Gastrocnemius medialis (tissue), 4 donors: ENCODE results near the gene CMTM7.

Experiments used
- POLR2A ChIP-seq, 2 donors: fragments of 450-650 bp; IDR thresholded peaks; one replicate each; pipeline ENCODE4 v1.6.1; 2017; ENCODE audit warnings: antibody characterized with exemption in 2 of 2, mild to moderate bottlenecking in 2 of 2, moderate library complexity in 2 of 2
- TF ChIP-seq, protein P1 (sequence below), 5 experiments: fragments of 450-650 bp in 3 of 5; fragments of 200-600 bp in 2 of 5; sonication (generic) in 2 of 5; IDR thresholded peaks in 4 of 5; conservative IDR thresholded peaks in 1 of 5; 1 replicate in 4 of 5; 2 replicates in 1 of 5; pipeline ENCODE4 v1.5.1; 2016 to 2019; ENCODE audit warnings: antibody characterized with exemption in 5 of 5, mild to moderate bottlenecking in 3 of 5, moderate library complexity in 3 of 5

DNA sequence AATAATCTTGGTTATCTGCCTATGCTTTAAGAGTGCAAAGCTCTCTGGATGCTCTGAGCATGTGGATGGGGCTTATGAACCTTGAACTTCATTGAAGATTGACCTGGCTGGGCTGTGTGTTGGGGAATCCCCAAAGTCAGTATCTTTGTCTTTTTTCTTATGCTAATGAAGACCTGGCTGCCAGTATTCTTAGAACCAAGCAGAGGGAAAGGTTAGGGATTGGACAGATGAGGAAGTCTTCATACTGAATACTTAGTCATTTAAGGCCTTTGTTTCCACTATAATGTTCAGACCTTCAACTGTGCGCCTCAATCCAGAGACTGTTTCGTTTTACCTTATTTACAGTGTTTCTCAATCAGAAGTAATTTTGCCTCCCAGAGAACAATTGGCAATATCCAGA, 42.5 kb upstream of the CMTM7 start:
- TF ChIP-seq, protein P1, sequence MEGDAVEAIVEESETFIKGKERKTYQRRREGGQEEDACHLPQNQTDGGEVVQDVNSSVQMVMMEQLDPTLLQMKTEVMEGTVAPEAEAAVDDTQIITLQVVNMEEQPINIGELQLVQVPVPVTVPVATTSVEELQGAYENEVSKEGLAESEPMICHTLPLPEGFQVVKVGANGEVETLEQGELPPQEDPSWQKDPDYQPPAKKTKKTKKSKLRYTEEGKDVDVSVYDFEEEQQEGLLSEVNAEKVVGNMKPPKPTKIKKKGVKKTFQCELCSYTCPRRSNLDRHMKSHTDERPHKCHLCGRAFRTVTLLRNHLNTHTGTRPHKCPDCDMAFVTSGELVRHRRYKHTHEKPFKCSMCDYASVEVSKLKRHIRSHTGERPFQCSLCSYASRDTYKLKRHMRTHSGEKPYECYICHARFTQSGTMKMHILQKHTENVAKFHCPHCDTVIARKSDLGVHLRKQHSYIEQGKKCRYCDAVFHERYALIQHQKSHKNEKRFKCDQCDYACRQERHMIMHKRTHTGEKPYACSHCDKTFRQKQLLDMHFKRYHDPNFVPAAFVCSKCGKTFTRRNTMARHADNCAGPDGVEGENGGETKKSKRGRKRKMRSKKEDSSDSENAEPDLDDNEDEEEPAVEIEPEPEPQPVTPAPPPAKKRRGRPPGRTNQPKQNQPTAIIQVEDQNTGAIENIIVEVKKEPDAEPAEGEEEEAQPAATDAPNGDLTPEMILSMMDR (IDR thresholded peaks at IDR 0.05 in 4 of 5, conservative IDR thresholded peaks at IDR 0.05 in 1 of 5) = no peak
- no peak for TF ChIP-seq POLR2A (IDR thresholded peaks at IDR 0.05)
